ENCODE measurements around the gene IPO4.

IPO4 gene

GRCh38 chr14:24177891-24178290 lies 10.7 kb downstream of the IPO4 start:
- TF ChIP-seq CTCF (IDR thresholded peaks at IDR 0.05; ENCODE audit: low read depth, low read length, missing control alignments), result no peak
- no peak overlapping the region for H3K4me3 ChIP-seq (ENCODE audit: low read depth, low read length)
- DNase-seq (ENCODE audit: low read depth), result no peak

- no peak overlapping the region for H3K4me3 ChIP-seq (ENCODE audit: low read depth, low read length)
- no peak for DNase-seq (ENCODE audit: low read depth)
- TF ChIP-seq CTCF (IDR thresholded peaks at IDR 0.05; ENCODE audit: low read depth, low read length, missing control alignments), result no peak
Measured at GRCh38 chr14:24177041-24177825, 11.4 kb downstream of the IPO4 start.

- H3K4me3 ChIP-seq (ENCODE audit: low read depth, low read length), result no peak overlapping the region
- no peak for TF ChIP-seq CTCF (IDR thresholded peaks at IDR 0.05; ENCODE audit: low read depth, low read length, missing control alignments)
Measured at GRCh38 chr14:24176599-24176998, 12.0 kb downstream of the IPO4 start.

GRCh38 chr14:24172871-24173281 lies 15.7 kb downstream of the IPO4 start:
- H3K4me3 ChIP-seq (ENCODE audit: low read depth, low read length), result peak overlapping the region; percentile 65
- no peak for DNase-seq (ENCODE audit: low read depth)
- TF ChIP-seq CTCF (IDR thresholded peaks at IDR 0.05; ENCODE audit: low read depth, low read length, missing control alignments), result no peak

More at GRCh38 chr14:24176599-24176998, 12.0 kb downstream of the IPO4 start:
- no peak for DNase-seq (ENCODE audit: low read depth)

- TF ChIP-seq CTCF (IDR thresholded peaks at IDR 0.05; ENCODE audit: low read depth, low read length, missing control alignments), result no peak
- peak overlapping the region; percentile 65 for H3K4me3 ChIP-seq (ENCODE audit: low read depth, low read length)
- no peak for DNase-seq (ENCODE audit: low read depth)
Measured at GRCh38 chr14:24172261-24172860, 16.3 kb downstream of the IPO4 start.

- DNase-seq (ENCODE audit: low read depth), result peak; percentile 80
- H3K4me3 ChIP-seq (ENCODE audit: low read depth, low read length), result peak within 1 kb of the TSS; percentile 65
- no peak for TF ChIP-seq CTCF (IDR thresholded peaks at IDR 0.05; ENCODE audit: low read depth, low read length, missing control alignments)
Measured at GRCh38 chr14:24171422-24172260, 17.0 kb downstream of the IPO4 start, which contains the start of gene REC8. TSS of gene REC8 (plus strand) at chr14:24172080. CDS start at chr14:24172553, 473 bp downstream.

All from GM12864 (cell line).